ENCODE results near the gene GPS1.

The GPS1 gene

DNA sequence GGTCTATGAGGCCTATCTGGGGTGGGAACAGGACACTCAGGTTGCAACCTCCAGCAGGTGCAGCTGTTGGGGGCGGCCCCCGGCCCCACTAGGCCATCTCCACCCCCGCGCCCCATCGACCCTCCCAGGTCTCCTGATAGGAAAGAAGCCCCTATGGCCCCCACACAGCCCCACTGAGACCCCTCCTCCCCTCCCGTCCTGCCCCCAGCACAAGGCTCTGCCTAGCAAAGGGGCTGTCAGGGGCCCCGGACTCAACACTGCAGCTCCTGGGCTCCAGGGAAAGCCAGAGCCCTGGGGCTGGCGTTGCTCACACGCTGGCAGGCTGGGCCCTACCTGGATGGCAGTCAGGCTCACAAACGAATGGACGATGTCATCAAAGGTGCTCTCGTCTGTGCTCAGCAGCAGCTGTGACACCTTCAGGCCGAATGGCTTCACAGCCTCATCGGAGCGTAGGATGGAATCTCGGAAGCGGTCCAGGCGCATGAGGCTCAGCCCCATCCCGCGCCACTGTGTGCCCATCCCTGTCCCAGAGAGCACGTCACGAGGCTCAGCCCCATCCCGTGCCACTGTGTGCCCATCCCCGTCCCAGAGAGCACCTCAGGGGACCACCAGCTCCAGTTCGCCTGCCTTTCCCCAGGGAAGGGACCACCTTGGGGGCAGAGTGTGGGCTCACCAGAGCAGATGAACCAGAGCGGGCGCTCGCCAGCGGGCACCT is 39.0 kb downstream of the GPS1 start:
- DNase-seq (ENCODE audit: low spot score), result no peak

DNA sequence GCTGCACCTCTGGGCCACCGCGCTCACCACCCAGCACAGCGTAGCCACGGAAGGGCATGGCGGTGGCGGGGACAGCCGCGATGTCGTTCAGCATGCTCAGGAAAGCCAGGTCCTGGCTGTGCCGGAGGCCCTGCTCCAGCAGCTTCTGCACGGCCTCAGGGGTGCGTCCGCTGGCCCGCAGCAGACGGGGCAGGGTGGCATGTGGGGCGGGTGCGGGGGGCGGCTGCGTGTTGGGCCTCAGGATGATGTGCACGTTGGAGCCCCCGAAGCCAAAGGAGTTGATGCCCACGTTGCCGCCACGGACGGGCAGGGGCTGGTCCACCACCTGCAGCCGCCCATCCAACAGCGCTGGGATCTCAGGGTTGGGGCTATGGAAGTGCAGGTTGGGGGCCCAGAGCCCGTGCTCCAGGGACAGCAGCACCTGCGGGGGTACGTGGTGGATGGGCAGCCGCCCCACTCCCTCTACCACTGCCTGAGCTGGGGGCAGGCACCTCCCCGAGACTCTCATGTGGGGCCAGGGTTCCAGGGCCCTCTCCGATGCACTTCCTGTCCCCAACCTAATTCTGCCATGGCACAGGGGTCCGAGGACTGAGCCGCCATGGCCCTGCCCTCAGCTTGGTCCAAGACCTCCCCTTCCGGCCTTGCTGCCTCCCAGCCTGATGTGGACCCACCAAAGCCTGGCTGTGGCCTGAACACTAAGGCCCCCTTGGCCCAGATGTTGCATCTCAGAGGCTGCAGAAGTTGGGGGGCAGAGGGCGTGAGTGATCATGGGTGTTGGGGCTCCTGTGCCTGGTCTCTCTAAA is 39.8 kb downstream of the GPS1 start:
- no peak for DNase-seq (ENCODE audit: low spot score)

GRCh38 chr17:82092094-82092586 is 40.4 kb downstream of the GPS1 start:
- no peak for DNase-seq (ENCODE audit: low spot score)

GRCh38 chr17:82092628-82092994 is 40.9 kb downstream of the GPS1 start:
- no peak for DNase-seq (ENCODE audit: low spot score)

- DNase-seq (ENCODE audit: low spot score), result no peak
These were observed 41.5 kb downstream of the GPS1 start for GRCh38 chr17:82092995-82093751.

GRCh38 chr17:82094931-82095776 is 43.5 kb downstream of the GPS1 start:
- DNase-seq (ENCODE audit: low spot score), result no peak

- DNase-seq (ENCODE audit: low spot score), result no peak
These were observed 44.3 kb downstream of the GPS1 start for GRCh38 chr17:82095777-82096708.

DNA sequence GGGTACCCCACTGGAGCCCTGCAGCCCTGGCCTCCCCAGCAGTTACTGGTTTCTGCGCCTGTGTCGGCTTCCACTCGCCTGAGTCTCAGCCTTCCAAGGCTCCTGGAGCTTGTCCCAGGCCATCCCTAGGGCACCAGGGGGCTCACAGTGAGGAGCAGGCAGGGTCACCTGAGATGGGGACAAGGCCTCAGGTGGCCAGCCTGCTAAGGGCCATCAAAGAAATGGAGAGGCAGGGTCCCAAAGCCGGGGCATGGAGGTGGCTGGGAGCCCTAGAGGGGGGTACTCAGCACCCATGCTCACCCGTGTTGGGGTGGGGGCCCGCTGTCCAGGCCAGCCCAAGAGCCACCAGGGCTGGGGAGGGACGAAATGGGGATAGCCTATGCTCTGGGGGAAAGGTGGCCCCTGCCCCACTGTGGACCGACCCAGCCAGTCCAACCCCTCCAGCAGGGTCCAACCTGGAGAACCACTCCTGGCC is 45.0 kb downstream of the GPS1 start:
- no peak for DNase-seq (ENCODE audit: low spot score)

DNA sequence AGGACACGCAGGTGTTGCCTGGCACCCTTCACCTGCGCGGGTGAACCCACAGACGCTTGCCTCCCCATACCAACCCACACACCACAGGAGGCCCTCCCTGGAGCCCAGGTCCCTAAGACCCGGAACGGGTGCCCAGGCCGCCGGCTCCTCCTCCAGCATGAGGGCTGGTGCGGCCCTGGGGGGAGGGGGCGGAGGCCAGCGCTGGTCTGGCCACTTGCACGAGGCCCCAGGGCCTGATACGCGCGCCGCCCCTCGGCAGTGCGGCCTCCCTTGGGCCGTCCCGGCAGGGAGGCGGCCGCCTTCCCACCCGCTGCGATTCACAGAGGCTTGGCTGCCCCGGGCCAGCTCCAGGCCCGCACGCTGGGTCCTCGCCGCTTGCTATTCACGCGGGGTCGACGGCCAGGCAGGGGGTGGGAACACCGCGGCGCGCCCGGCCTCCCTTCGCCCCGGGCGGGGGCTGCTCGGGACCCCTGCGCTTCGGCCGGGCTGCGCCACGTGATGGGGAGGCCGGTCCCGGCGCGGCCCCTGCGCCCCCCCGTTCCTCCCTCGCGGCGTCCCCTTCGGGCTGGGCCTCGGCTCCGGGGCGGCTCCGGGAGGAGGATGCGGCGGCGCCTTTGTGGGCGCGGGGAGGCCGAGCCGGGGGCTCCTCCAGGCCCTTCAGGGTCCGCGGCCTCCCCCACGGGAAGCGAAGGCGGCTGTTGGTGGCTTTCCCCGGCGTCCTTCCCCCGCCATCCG is 45.7 kb downstream of the GPS1 start:
- DNase-seq (ENCODE audit: low spot score), result peak; percentile 65

- DNase-seq (ENCODE audit: low spot score), result no peak
These were observed 46.1 kb downstream of the GPS1 start for GRCh38 chr17:82097919-82098168.

GRCh38 chr17:82098169-82098938 is 46.7 kb downstream of the GPS1 start, which contains the start of gene FASN:
TSS of gene FASN (minus strand) at chr17:82098236. CDS start at chr17:82096445, 1,791 bp downstream.
- DNase-seq (ENCODE audit: low spot score), result peak; percentile 100

GRCh38 chr17:82098939-82099763 is 47.5 kb downstream of the GPS1 start:
- DNase-seq (ENCODE audit: low spot score), result no peak

DNA sequence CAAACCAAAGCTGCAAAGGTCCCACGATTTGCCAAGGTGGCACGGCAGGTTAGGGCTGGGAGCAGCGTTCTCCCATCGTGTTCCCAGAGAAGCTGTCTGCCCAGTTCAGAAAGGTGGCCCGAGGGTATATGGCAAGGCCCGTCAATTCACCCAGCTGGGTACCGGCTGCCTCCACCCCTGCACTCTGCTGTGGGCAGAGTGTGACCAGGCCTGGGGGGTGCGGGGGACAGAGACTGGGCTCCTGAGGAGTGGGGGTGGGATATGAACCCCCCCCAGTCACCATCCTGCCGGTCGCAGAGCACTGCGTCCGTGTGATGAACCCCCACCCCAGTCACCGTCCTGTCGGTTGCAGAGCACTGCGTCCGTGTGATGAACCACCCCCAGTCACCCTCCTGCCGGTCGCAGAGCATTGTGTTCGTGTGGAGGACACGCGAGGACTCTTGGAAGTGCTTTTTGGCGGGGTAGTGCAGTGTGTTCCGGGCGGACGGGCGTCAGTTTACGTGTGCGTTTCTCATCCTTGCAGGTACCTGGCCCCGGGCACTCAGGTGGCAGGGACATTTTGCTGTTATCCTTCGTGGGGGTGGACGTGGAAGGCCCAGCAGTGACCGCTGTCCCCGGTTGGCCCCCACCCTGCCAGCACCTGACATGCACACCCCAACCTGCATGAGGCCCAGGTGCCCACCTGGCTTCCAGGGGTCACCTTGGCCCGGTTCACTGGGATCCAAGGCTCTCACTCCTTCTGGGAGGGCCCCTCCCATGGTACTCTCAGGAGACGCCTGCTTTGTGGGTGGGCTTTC is 49.0 kb downstream of the GPS1 start:
- no peak for DNase-seq (ENCODE audit: low spot score)

GRCh38 chr17:82101301-82101715 is 49.6 kb downstream of the GPS1 start:
- no peak for DNase-seq (ENCODE audit: low spot score)

DNA sequence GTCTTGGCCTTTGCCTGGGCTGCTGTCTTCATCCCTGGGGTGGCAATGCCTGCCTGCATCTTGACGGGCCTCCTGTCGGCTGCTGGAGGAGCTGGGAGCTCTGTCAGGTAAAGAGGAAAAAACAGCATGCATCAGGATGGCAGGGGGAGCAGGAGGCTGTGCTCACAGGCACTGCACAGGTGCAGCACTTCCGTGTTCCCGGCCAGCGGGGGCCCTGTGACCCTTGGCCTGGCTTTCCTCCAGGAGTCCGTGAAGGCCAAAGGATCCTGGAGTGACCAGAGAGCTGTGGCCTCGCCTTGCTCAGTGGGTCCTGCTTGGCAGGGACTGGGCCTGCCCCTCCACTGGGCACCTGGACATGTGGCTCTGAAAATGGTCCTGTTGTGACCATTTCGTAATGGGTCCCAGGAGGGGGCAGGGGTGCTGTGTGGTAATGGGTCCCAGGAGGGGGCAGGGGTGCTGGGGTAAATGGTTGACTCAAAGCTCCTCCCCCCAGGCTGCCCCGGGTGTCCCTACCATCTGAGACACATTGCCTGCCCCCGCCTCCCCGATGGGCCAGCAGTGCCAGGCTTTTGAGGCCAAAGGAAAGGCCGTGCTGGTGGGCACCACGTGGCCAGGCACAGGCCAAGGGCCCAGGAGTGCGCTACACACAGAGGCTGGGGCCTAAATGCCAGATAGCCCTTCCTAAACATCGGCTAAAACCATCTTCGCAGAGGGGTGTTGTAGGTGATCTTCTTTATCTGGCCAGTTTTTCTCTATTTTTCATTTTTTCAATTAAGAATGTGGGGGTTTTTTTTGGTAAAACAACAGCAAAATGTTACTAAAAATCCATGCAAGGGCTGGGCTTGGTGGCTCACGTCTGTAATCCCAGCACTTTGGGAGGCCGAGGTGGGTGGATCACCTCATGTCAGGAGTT is 50.3 kb downstream of the GPS1 start:
- no peak for DNase-seq (ENCODE audit: low spot score)

Data from AG08395 (cell line).